ENCODE results near the gene RARA. TPM values are rescaled to one million over a fixed set of nuclear protein-coding genes. Genes with fewer than 3 reads are reported as not detected.

The RARA gene
- total and polyA plus RNA-seq, 12 donors, result 4.7 to 58.2 (median 33.0) TPM

- DNase-seq, result no peak
- TF ChIP-seq, protein P1, sequence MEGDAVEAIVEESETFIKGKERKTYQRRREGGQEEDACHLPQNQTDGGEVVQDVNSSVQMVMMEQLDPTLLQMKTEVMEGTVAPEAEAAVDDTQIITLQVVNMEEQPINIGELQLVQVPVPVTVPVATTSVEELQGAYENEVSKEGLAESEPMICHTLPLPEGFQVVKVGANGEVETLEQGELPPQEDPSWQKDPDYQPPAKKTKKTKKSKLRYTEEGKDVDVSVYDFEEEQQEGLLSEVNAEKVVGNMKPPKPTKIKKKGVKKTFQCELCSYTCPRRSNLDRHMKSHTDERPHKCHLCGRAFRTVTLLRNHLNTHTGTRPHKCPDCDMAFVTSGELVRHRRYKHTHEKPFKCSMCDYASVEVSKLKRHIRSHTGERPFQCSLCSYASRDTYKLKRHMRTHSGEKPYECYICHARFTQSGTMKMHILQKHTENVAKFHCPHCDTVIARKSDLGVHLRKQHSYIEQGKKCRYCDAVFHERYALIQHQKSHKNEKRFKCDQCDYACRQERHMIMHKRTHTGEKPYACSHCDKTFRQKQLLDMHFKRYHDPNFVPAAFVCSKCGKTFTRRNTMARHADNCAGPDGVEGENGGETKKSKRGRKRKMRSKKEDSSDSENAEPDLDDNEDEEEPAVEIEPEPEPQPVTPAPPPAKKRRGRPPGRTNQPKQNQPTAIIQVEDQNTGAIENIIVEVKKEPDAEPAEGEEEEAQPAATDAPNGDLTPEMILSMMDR (IDR thresholded peaks at IDR 0.05), result no peak
- TF ChIP-seq POLR2A (IDR thresholded peaks at IDR 0.05), result no peak
- Histone ChIP-seq H3K4me3 (no peak overlapping the region), H3K36me3 (replicated peaks in 1 of 2) (no peaks in the 10 kb centered on the region), H3K27ac (peak overlapping the region in 1 of 5 donors; percentile 47), H3K4me1 (replicated peaks in 1 of 2) (peaks cover 22 to 67% of the 10 kb centered on the region in 2 donors), H3K27me3 (no peaks in the 10 kb centered on the region), H3K9me3 (replicated peaks in 1 of 3) (no peaks in the 10 kb centered on the region)
- intact Hi-C loops (cut with DNase I), result no loop called here
- WGBS, 4 donors, result 79 to 90% (median 83%) methylated on average over 4 to 5 of the region's 5 CpGs
These were observed 29.1 kb downstream of the RARA start for GRCh38 chr17:40338058-40338457.

DNA sequence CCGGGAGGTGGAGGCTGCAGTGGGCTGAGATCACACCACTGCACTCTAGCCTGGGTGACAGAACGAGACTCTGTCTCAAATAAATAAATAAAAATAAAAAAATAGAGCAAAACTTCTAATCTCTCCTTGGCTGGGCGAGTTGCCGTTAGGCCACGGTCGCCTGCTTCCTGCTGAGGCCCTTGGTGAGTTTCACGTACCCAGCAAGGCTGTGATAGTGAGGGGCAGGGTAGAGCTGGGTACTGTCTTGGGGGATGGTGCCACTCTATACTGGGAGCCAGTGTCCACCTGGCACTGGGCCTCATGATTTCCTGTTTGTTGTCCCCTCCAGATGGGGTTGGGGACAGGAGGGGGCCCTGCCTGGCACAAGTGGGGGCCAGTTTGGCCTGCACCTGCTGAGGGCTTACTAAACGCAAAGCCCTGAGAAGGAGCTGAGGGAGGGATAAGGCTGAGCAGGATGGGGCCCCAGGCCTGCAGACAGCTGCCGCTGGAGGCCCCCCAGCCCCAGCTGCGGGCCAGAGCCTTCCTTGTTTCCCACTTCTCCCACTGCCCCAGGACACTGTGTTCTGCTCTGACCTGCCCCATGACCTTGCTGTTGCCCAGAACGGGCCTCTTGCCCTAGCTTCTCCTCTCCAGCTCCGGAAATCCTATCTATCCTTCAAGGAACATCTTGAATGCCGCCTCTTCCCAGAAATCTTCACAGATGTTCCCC, 30.1 kb downstream of the RARA start:
- intact Hi-C loops (cut with DNase I), result no loop called here
- Histone ChIP-seq H3K9me3 (replicated peaks in 1 of 3) (no peaks in the 10 kb centered on the region), H3K4me3 (no peak overlapping the region), H3K27ac (peak overlapping the region in 2 of 5 donors; percentile 51 to 100), H3K27me3 (no peaks in the 10 kb centered on the region), H3K36me3 (replicated peaks in 1 of 2) (no peaks in the 10 kb centered on the region), H3K4me1 (replicated peaks in 1 of 2) (peaks cover 18 to 61% of the 10 kb centered on the region in 2 donors)
- WGBS, 4 donors, result 55 to 68% (median 65%) methylated on average over 11 to 13 of the region's 13 CpGs
- DNase-seq, result peak in 2 of 7 donors; percentile 40 to 63
- TF ChIP-seq, protein P1 (IDR thresholded peaks at IDR 0.05), result no peak
- TF ChIP-seq POLR2A (IDR thresholded peaks at IDR 0.05), result no peak

GRCh38 chr17:40340327-40340726, 31.3 kb downstream of the RARA start:
- WGBS, 4 donors, result 98 to 100% (median 100%) methylated on average over 1 of the region's 1 CpG
- no peak for DNase-seq
- Histone ChIP-seq H3K27ac (peak overlapping the region in 4 of 5 donors; percentile 88 to 100 (median 90)), H3K9me3 (replicated peaks in 1 of 3) (no peaks in the 10 kb centered on the region), H3K36me3 (replicated peaks in 1 of 2) (no peaks in the 10 kb centered on the region), H3K4me3 (no peak overlapping the region), H3K27me3 (no peaks in the 10 kb centered on the region), H3K4me1 (replicated peaks in 1 of 2) (peaks cover 22 to 61% of the 10 kb centered on the region in 2 donors)
- intact Hi-C loops (cut with DNase I), result no loop called here
- TF ChIP-seq POLR2A (IDR thresholded peaks at IDR 0.05), result no peak
- TF ChIP-seq, protein P1 (IDR thresholded peaks at IDR 0.05), result no peak

GRCh38 chr17:40340880-40341807, 32.2 kb downstream of the RARA start:
- TF ChIP-seq POLR2A (IDR thresholded peaks at IDR 0.05), result peak; percentile 57 to 69
- TF ChIP-seq, protein P1 (IDR thresholded peaks at IDR 0.05), result peak in 3 of 6 experiments; percentile 11 to 17 (median 13)
- no peaks in the 10 kb centered on the region for H3K27me3 ChIP-seq
- peak; percentile 93 to 98 (median 96) for DNase-seq
- peak overlapping the region; percentile 3 to 93 (median 68) for H3K4me3 ChIP-seq
- H3K4me1 ChIP-seq (replicated peaks in 1 of 2), result peaks cover 21 to 61% of the 10 kb centered on the region in 2 donors
- H3K36me3 ChIP-seq (replicated peaks in 1 of 2), result no peaks in the 10 kb centered on the region
- no peaks in the 10 kb centered on the region for H3K9me3 ChIP-seq (replicated peaks in 1 of 3)
- intact Hi-C loops (cut with DNase I), result no loop called here
- H3K27ac ChIP-seq, result peak overlapping the region; percentile 71 to 100 (median 89)
- WGBS, 4 donors, result 0 to 1% (median 0%) methylated on average over 22 to 55 of the region's 55 CpGs
